ENCODE measurements around the gene RHBDD1.

The RHBDD1 gene

DNA sequence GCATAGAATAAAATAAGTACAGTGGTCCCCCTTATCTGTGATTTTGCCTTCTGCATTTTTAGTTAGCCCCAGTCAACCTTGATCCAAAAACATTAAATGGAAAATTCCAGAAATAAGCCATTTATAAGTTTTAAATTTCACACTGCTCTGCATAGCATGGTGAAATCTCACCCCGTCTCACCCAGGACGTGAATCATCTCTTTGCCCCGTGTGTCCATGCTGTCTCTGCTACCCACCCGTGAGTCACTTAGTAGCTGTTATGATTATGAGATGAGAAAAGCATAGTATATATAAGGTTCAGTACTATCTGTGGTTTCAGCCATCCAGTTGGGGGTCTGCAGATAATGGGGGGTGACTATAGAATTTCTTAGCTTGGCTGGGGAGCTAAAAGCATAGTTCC, 67.3 kb downstream of the RHBDD1 start:
- in situ Hi-C loops (cut with MboI; ENCODE audit: low sequenced_read_pairs, unreplicated experiment): no loop called here
- DNase-seq (ENCODE audit: low spot score): no peak
- TF ChIP-seq, protein P1, sequence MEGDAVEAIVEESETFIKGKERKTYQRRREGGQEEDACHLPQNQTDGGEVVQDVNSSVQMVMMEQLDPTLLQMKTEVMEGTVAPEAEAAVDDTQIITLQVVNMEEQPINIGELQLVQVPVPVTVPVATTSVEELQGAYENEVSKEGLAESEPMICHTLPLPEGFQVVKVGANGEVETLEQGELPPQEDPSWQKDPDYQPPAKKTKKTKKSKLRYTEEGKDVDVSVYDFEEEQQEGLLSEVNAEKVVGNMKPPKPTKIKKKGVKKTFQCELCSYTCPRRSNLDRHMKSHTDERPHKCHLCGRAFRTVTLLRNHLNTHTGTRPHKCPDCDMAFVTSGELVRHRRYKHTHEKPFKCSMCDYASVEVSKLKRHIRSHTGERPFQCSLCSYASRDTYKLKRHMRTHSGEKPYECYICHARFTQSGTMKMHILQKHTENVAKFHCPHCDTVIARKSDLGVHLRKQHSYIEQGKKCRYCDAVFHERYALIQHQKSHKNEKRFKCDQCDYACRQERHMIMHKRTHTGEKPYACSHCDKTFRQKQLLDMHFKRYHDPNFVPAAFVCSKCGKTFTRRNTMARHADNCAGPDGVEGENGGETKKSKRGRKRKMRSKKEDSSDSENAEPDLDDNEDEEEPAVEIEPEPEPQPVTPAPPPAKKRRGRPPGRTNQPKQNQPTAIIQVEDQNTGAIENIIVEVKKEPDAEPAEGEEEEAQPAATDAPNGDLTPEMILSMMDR (IDR thresholded peaks at IDR 0.05; ENCODE audit: borderline replicate concordance, control extremely low read depth, extremely low read depth, insufficient read depth, missing control alignments): no peak

DNA sequence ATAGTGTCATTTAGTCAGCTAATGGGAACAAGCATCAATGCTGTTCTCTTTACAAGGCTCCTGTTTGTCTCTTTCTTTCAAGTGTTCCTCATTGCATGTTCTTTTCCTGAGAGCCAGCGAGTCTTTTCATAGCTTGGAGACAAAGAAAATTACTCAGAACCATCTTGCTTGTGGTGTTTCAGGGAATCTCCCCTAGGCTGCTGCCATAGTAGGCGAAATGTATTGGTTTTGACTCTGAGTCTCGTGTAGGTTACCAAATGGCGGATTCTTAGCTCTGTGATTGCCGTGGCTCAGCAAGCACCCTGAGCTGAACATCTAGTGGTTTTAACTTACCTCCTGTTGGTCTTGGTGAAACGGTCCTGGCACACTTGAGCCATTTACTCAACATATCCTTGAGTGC, 68.7 kb downstream of the RHBDD1 start:
- in situ Hi-C loops (cut with MboI; ENCODE audit: low sequenced_read_pairs, unreplicated experiment): no loop called here
- peak; percentile 44 for DNase-seq (ENCODE audit: low spot score)
- TF ChIP-seq, protein P1 (IDR thresholded peaks at IDR 0.05; ENCODE audit: borderline replicate concordance, control extremely low read depth, extremely low read depth, insufficient read depth, missing control alignments): no peak

DNA sequence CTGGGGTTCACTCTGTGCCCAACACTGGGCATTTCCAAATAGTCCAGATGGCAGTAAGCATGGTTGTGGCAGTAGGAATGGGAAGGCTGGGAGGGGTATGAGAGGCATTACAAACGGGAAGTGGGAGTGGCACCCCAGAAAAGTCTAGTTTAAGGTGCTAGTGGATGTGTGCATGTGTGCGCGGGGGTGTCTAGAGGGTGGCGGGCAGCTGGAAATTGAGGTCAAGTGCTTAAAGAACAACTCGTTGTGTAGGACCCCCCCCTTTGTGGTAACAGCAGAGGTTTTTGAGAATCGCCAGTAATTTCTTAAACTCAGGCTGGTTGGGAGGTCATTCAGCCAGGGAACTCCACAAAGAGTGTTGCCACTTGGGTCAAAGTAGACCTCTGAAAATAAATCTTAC, 69.9 kb downstream of the RHBDD1 start:
- TF ChIP-seq, protein P1 (IDR thresholded peaks at IDR 0.05; ENCODE audit: borderline replicate concordance, control extremely low read depth, extremely low read depth, insufficient read depth, missing control alignments): no peak
- DNase-seq (ENCODE audit: low spot score): no peak
- in situ Hi-C loops (cut with MboI; ENCODE audit: low sequenced_read_pairs, unreplicated experiment): no loop called here

DNA sequence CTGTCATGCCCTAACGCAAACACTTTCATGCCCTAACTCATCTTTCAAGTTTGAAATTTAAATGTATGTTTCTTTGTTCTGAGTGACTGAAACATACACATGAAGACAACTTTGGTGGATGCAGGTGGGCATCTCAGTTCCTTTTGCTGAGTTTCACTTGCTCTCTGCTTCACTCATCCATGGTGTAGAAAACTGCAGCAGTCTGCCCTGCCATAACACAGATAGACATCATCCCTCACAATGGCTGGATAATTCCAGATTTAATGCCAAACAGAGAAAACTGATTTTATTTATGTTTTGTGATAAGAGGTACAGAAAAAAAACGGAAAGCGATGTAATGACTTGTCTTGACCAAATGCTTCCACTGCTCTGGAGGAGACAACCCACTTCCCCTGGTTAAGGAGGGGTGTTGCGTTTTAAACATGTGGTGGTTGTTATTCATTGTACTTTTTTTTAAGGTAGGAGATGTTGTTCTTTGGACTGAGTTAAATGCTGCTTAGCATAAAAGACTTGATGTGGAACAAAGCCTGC, 70.4 kb downstream of the RHBDD1 start:
- in situ Hi-C loops (cut with MboI; ENCODE audit: low sequenced_read_pairs, unreplicated experiment): no loop called here
- TF ChIP-seq, protein P1 (IDR thresholded peaks at IDR 0.05; ENCODE audit: borderline replicate concordance, control extremely low read depth, extremely low read depth, insufficient read depth, missing control alignments): no peak
- DNase-seq (ENCODE audit: low spot score): peak; percentile 32

DNA sequence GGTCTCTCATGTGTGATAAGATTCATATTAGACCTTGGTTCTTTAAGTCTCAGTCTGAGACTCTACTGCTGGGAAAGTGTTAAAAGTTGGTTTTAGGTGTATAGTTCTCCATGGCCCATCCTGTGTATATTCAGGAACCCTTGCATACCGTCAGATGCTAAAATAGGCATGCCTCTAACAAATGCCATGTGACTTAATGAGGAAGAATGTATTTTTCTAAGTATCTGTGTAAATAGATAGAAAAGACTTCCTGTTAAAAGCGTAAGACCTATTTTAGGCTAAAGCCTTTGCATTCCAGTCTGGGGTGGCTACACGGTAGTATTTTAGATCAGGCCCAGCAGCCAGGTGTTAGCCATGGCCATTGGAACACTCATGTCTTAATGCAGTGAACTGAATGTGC, 73.3 kb downstream of the RHBDD1 start:
- TF ChIP-seq, protein P1 (IDR thresholded peaks at IDR 0.05; ENCODE audit: borderline replicate concordance, control extremely low read depth, extremely low read depth, insufficient read depth, missing control alignments): no peak
- DNase-seq (ENCODE audit: low spot score): no peak
- in situ Hi-C loops (cut with MboI; ENCODE audit: low sequenced_read_pairs, unreplicated experiment): no loop called here

DNA sequence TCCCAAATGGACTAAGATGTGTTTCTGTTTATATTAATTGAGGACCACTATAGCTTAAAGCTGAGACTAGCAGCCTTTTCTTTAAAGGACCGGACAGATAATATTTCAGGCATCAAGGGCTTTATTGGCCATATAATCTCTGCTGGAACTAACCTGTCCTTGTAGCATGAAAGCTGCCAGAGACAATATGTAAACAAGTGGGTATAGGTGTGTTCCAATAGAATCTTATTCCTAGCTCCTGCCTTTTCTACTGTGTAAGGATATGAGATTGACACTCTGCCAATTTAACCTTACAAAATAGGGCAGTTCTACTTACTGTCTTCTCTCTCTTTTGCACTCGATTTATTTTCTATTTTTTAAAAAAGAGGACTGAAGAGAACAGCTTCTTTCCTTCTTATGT, 74.0 kb downstream of the RHBDD1 start:
- no peak for DNase-seq (ENCODE audit: low spot score)
- TF ChIP-seq, protein P1 (IDR thresholded peaks at IDR 0.05; ENCODE audit: borderline replicate concordance, control extremely low read depth, extremely low read depth, insufficient read depth, missing control alignments): no peak
- in situ Hi-C loops (cut with MboI; ENCODE audit: low sequenced_read_pairs, unreplicated experiment): no loop called here

DNA sequence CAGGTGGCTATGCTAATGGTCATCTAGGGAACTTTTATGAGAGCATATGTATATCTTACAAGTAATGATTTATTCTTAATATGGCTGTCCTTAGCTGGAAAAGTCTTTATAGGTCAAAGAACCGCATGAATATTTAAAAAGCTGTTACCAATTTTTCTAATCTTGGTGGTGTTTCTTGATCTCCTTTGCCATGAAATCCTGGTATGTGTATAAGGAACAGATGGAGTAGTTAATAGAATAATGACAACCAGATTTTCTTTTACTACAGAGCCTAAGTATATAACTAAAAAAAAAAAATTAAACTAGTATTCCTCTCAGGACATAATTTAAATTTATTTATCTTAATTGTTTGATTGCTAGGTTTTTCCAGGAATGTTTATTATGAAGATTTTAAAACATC, 74.5 kb downstream of the RHBDD1 start:
- TF ChIP-seq, protein P1 (IDR thresholded peaks at IDR 0.05; ENCODE audit: borderline replicate concordance, control extremely low read depth, extremely low read depth, insufficient read depth, missing control alignments): no peak
- in situ Hi-C loops (cut with MboI; ENCODE audit: low sequenced_read_pairs, unreplicated experiment): no loop called here
- DNase-seq (ENCODE audit: low spot score): no peak

Measured in GM13976 (cell line).